GM19468 (cell line): ENCODE measurements around the gene PRSS57.
"Not testable (repeated sequence)": the region's sequence is repeated elsewhere in the genome, so short reads cannot be mapped to it uniquely, and the experiment has no call there.

Experiments
- ATAC-seq: cut with Tn5 transposase; IDR thresholded peaks from one replicate; pipeline ENCODE4 v1.9.1; 2021; ENCODE audit warnings: mild to moderate bottlenecking, moderate library complexity, moderate number of reproducible peaks; ENCODE audit not compliant: unreplicated experiment; ENCODE audit errors: extremely low read depth

The PRSS57 gene

DNA sequence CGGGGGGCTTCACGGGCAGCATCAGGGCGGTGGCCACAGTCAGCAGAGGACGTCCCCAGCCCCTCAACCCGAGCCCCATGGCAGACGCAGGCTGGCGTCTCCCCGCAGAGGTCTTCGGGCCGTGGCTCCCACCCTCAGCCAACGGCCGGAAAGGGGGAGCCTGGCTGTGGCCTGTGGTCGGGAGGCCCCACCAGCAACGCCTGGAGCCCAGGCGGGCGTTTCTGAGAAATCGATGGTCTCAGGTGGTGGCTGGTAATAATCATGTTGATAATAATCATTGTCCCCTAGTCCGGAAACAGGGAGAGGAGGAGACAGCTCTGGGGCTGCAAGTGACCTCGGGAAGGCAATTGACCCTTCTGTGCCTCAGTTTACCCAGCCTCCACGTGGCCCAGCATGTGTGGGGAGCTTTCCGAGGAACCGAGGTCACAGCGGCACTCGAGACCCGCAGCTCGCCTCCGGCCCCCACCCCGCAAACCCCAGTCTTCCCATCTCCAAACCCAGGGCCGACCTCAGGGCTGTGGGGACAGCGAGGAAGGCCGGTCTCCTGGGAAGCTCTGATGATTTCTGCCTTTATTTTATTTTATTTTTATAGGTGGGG lies at the start of gene PRSS57:
PRSS57 (minus strand) TSS at position 101 of the 598 bp plus-strand sequence; CDS start at position 79, 22 bp downstream.
- ATAC-seq, result no peak

DNA sequence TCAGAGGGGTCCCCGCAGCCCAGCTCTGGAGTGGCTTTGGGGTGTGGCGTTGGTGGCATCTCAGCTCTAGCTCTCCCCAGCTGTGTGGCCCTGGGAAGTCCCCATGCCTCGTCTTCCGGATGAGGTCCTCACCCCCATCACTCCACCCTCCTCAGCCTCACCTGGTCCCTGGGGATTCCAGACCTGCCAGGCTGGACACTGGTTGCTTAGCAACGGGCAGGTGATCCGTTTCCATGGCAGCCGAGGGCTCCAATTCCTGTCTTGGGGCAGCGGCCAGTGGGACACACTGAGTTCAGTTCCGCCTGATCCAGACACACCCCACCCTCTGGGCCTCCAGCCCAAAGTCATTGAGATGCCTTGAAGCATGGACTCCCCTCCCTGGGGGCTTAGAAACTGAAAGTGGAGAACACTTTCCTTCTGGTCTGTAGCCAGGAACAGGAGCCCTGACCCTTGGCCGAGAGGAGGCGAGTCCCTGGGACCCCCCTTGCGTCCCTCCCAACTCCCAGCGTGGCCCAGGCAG lies 48.0 kb upstream of the PRSS57 start:
- no peak for ATAC-seq

DNA sequence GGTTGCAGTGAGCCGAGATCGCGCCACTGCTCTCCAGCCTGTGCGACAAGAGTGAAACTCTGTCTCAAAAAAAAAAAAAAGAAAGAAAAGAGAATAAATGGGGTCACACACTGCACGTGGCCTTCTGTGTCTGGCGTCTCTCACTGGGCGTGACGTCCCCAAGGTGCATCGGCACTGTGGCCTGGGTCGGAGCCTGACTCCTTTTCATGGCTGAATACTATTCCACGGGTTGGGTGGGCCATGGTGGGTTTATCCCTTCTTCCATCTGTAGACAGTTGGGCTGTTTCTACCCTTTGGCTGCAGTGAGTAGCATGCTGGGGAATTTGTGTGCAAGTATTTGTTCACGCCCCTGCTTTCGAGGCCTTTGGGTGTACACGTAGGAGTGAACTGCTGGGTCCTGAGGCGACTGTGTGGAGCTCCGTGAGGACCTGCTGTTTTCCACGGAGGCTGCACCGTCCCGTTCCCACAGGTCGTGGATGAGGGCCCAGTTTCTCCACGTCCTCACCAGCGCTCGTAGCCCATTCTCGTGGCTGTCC lies 47.4 kb upstream of the PRSS57 start:
- ATAC-seq, result no peak

DNA sequence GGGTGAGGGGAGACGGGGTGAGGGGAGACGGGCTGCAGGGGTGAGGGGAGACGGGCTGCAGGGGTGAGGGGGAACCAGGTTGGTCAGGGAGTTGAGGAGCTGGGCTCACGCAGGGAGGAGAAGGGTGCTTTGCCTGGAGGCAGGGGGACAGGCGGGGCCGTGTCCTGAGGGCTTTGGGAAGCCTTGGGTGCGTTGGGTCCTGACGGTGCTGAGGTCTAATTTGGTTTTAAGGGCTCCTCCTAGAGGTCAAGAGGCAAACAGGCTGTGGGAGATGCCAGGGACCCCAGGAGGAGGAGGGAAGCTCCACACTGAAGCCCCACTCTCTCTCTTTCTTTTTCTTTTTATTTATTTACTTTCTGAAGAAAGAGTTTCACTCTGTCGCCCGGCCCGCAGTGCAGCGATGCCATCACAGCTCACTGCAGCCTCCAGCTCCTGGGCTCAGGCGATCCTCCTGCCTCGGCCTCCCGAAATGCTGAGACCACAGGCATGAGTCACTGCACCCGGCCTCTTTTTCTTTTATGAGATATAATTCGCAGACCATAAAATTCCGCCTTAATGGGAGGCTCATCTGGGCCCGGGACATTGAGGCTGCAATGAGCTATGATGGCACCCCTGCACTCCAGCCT lies 46.4 kb upstream of the PRSS57 start:
- ATAC-seq, result no peak

DNA sequence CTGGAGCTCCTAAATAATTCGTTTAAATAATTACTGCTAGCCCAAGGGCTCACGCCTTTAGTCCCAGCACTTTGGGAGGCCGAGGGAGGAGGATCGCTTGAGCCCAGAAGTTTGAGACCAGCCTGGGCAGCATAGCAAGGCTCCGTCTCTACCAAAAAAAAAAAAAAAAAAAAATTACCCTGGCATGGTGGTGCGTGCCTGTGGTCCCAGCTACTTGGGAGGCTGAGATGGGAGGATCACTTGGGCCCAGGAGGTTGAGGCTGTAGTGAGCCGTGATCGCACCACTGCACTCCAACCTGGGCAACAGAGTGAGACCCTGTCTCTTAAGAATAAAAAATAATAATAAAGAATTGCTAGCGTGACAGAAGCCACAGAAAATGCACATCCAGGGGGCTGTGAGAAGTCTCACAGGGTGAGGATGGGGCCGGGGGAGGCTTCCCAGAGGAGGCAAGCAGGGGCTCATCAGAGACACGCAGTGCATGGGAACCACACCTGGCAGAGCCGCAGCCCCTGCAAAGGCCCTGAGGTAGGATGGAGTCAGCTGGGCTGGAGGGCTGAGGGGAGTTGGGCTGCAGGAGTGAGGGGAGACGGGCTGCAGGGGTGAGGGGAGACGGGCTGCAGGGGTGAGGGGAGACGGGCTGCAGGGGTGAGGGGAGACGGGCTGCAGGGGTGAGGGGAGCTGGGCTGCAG lies 45.7 kb upstream of the PRSS57 start:
- not testable (repeated sequence) for ATAC-seq

DNA sequence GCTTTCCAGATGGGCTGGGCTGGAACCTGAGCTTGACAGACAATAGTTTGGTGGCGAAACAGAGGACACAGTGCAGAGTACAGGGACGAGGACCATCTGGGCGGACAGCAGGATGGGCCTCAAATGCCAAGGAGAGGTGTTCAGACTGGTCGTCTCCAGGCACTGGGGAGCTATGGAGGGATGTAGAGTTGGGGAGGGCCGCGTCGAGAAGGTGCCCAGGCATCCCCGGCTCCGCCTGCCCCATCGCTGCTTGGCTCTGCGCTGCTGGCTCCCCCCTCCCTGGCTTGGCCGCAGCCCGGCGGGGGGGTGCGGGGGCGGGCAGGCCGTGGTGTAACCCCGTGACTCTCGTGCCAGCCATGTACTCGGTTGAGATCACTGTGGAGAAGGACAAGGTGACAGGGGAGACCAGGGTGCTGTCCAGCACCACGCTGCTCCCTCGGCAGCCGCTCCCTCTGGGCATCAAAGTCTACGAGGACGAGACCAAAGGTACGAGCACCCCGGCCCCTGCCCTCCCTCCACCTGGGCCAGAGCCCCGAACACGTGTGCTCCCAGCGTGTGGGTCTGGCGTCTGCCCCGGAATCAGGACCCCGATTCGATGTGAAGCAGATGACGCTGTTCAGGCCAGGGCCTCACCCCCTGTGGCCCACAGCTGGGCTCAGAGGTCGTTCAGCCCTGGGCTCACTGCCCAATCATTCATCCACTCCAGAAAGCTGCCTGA lies 44.9 kb upstream of the PRSS57 start:
- ATAC-seq, result no peak

DNA sequence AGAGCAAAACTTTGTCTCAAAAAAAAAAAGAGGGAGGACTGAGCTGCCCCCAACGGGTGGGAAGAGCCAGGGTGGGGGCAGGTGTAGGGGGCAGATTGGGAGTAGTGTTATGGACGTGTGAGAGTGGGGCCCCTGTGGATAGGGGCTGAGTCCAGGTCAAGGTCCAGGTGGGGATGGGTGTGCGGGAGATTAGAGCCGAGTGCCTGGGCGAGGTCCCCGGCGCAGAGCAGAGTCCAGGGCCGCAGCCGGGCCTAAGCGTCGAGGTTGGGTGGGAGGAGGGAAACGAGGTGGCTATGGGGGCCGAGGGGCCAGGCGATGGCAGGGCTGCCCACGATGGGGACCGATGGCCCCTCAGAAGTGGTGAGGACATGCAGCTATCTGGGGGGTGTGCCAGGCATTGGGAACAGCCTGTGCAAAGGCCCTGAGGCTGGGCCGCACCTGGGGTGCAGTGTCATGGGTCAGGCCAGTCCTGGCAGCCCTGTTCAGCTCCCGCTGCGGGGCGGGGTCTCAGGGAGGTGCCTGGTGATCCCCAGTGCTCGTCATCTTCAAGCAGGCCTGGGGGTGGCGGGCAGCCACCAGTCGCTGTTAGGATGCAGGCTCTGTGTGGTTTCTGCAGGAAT lies 43.4 kb upstream of the PRSS57 start:
- ATAC-seq, result no peak

DNA sequence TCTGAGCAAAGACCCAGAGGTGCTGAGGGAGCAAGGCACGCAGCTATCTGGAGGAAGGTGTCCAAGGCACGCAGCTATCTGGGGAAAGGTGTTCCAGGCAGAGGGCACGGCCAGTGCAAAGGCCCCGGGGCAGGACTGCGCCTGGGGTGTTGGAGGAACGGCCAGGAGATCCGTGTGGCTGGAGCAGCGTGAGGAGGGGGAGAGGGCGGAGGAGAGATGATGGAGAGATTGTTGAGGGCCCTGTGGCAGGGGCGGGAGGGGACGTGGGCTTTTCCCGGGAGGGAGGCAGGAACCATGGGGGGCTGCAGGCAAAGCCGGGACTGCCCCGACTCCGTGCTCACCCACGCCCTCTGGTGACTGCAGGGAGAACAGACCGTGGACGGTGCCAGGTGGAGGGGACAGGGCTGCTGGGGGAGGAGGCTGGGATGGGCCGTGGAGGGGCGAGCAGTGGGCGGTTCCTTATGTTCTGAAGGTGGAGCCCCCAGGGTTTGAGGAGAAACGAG lies 42.4 kb upstream of the PRSS57 start:
- no peak for ATAC-seq

DNA sequence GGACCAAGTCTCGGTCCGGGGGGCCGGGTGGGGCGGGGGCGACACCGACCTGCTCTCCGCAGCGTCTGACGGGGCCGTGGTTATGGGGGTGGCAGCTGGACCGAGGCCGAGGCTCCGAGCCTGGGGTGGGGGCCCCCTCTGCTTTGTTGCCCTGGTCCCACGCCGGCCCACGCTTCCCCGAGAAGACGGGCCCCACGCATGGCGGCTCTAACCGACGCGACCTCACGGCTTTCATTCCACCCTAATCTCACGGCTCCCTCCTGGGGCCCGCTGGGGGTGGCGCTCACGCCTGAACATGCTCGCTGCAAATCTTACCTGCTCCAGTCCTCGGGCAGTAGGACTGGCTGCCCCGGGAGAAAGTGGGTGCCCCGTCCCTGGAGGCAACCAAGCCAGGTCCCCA lies 40.9 kb upstream of the PRSS57 start:
- ATAC-seq, result no peak

DNA sequence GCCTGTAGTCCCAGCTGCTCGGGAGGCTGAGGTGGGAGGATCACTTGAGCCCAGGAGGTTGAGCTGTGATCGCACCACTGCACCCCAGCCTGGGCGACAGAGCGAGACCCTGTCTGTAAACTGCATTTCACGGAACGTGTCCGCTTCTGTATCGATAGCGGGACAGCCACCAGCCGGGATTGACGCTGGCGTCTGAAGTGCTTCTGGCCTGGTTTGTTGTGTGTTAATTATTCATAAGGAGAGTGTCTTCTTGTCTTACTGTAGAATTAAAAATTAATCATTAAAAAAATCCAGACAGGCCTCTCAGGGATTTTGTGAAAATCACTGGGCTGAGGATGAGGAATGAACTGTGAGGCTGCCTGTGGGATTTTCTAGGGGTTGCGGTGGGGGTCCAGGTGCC lies 39.5 kb upstream of the PRSS57 start:
- no peak for ATAC-seq

DNA sequence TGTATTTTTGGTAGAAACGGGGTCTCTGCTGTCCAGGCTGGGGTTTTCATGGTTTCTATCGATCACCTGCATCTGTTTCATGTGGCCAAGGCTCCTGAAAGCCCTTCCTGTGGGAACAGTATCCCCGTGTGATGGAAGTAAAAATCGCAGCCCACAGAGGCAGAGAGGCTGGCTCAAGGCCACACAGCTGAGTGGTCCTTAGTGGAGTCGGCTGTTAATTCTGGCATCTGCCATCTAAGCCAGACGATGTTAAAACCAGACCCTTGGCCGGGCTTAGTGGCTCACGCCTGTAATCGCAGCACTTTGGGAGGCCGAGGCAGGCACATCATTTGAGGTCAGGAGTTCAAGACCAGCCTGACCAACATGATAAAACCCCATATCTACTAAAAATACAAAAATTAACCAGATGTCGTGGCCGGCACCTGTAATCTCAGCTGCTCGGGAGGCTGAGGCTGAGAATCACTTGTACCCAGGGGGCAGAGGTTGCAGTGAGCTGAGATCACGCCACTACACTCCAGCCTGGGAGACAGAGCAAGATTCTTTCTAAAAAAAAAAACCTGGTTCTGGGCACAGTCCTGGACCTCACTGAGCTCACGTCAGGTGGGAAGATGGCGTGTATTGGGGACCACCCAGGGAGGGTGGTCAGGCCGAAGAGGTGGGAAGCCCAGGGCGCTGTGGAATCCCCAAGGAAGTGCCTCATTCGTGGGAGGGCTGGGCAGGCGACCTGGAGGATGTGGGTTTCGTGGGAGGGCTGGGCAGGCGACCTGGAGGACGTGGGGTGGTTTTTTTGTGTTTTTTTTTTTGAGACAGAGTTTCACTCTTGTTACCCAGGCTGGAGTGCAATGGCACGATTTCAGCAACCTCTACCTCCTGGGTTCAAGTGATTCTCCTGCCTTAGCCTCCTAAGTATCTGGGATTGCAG lies 37.2 kb upstream of the PRSS57 start:
- ATAC-seq, result no peak

DNA sequence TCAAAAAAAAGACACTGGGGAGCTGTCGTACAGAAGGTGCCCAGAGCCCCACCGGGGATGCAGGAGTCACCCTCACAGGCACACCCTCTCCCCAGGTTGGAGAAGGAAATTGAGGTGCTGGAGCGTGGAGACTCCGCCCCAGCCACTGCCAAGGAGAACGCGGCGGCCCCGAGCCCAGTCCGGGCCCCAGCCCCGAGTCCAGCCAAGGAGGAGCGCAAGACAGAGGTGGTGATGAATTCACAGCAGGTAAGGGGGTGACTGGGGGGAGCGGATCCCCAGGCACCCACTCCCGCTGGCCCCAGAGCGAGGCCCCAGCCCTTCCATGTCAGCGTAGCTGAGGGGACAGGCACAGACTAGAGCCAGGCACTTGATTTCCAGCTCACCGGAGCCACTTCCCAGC lies 35.7 kb upstream of the PRSS57 start:
- ATAC-seq, result no peak

DNA sequence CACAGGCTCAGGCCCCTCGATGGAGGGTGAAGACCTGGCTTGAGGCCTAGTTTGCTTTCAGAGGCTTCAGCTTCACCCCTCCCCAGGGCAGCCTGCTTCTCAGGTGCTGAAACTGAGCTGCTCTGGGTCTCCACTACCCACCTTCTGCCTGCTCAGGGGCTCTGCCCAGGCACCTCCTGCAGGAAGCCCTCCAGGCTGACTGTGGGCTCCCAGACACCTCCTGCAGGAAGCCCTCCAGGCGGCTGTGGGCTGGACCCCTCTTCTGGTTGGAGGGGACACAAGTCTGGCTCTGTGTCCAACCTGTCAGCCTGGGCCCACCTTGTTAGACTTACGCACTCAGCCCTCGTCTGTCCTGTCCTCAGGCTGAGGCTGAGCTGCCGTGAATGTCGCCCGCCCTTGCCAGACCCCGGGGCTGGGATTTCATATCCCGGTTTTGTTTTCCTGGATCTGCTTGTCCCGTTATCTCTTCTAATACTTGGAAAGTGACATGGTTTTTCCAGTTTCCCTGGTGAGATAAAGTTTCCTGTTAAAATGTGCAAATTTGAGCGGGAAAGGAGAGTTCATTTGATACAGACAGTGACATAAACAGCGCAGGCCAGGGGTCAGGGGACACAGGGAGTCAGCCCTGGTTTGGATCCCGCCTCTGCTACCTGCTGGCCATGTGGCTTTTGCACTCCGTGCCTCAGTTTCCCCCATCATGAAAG lies 34.9 kb upstream of the PRSS57 start:
- no peak for ATAC-seq

DNA sequence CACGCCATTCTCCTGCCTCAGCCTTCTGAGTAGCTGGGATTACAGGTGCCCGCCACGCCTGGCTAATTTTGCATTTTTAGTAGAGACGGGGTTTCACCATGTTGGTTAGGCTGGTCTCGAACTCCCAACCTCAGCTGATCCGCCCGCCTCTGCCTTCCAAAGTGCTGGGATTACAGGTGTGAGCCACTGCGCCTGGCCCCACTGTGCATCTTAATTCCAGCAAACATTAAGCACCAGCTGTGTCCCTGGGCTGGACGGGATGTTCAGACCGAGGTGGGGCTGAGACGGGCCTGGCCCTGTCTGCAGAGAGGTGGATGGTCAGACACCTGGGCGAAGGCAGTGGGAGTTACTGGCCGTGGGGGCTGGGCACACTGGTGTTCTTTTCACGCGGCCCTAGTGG lies 34.3 kb upstream of the PRSS57 start:
- not testable (repeated sequence) for ATAC-seq

DNA sequence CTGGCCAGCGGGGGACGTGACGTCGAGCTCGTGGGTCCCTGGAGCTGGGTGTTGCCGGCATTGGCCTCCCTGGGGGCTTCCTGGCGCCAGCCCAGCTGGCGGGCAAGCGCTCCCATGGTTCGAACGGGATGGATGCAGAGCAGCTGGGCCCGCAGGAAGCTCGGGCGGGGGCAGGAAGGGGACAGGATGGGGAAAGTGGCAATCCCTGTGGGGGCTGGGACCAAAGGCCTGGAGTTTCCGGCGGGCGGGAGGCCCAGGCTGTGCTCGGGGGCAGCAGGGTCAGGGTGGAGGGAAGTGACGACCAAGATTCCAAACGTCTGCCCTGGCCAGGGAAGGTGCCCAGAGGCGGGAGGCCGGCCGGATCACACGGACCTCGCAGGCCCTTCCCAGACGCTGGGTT lies 32.8 kb upstream of the PRSS57 start:
- no peak for ATAC-seq

DNA sequence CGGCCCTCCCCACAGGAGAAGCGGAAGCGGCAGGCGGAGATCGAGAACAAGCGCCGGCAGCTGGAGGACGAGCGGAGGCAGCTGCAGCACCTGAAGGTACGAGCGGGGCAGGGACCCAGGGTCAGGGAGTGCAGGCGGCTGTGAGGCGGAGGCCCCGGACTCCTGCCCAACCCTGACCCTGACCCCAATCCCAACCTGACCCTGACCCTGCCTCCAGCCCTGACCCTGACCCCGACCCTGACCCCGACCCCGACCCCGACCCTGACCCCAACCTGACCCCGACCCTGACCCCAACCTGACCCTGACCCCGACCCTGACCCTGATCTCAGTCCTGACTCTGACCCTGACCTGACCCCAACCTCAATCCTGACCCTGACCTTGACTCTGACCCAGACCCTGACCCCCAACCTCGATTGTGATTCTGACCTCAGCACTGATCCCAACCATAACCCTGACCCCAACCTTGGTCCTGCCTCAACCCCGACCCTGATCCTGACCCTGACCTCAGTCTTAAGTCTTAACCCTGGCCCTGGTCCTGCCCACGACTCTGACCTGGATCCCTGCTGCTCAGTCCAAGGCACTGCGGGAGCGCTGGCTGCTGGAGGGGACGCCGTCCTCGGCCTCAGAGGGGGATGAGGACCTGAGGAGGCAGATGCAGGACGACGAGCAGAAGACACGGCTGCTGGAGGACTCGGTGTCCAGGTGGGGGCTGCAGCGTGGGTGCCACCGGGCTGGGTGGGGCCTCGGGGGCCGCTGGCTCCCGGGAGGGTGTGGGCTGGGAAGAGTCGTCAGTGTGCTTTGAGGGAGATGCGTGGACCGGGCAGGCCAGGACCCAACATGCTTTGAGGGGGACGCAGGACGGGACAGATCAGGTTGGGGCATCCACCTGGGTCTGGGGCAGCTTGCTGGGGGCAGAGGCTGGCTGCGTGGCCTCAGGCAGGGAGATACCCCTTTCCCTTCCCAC lies 32.0 kb upstream of the PRSS57 start:
- no peak for ATAC-seq

DNA sequence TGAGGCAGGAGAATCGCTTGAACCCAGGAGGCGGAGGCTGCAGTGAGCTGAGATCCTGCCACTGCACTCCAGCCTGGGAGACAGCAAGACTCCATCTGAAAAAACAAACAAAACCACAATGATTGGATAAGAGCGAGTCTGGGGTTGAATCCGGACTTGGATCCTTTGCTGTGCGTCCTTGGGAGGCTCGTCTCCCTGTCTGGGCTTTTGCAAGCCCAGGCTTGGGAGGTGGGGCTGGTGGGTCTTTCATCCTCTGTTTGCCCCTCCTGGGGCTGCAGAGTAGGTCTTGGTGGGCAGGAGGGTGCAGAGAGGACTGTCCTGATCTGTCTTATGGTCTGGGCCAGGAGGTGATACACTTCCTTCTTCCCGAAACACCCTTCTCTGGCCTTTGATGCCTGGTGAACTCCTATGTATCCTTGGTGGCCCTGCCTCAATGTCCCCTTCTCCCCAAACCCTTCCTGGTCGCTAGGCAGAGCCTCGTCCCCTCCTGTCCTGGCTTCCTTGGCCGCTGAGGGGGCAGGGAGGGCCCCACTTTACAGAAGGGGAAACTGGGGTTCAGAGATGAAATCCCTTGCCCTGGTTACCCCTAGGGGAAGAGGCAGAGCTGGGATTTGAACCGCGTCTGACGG lies 30.3 kb upstream of the PRSS57 start:
- ATAC-seq, result no peak
